Measurements from ENCODE around the gene PHACTR1. TPM values are rescaled to one million over a fixed set of nuclear protein-coding genes. Genes with fewer than 3 reads are reported as not detected.

Gene PHACTR1
- polyA plus RNA-seq, 1 donor, result 7.0 TPM

- no peak for DNase-seq (ENCODE audit: low read depth)
Observed at GRCh38 chr6:13189710-13190109, 473.1 kb downstream of the PHACTR1 start.

DNA sequence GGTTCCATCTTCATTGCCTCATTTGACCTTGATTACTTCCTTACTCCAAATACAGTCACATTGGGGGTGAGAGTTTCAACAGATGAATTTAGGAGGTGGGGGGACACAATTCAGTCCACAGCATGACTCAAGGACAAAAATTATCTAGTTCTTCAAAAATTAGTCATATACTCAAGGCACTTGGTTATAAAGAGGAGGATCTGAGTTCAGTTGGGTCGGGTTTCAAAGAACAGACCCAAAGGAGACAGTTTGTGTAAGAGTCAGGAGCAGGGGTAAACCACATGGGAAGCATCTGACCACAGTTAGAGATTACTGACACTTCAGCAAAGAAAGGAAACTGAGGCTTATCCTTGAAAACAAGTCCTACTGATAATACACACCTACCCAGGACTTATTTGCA lies 473.8 kb downstream of the PHACTR1 start:
- no peak for DNase-seq (ENCODE audit: low read depth)

GRCh38 chr6:13191461-13191860 lies 474.9 kb downstream of the PHACTR1 start:
- DNase-seq (ENCODE audit: low read depth), result no peak

GRCh38 chr6:13194852-13195251 lies 478.3 kb downstream of the PHACTR1 start:
- DNase-seq (ENCODE audit: low read depth), result peak; percentile 31

DNA sequence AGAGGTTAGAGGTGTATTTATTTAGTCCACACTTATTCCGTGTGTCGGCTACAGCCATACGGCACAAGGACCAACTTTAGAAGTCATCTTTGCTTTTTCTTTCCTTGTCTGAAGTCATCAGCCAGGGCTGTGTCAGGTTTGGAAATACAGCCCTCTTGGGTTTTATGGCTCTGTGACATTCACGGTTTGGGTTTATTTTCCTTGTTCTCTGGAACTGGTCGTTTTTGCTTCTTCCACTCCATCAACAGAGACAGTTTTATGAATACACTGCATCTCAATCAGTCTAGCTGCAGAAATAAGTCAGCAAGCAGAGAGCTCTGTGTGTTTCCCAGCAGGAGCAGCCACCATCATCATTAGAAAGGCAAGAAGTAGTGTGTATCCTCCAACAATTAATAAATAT lies 479.2 kb downstream of the PHACTR1 start:
- DNase-seq (ENCODE audit: low read depth), result no peak

- no peak for DNase-seq (ENCODE audit: low read depth)
Observed at GRCh38 chr6:13198168-13198567, 481.6 kb downstream of the PHACTR1 start.

DNA sequence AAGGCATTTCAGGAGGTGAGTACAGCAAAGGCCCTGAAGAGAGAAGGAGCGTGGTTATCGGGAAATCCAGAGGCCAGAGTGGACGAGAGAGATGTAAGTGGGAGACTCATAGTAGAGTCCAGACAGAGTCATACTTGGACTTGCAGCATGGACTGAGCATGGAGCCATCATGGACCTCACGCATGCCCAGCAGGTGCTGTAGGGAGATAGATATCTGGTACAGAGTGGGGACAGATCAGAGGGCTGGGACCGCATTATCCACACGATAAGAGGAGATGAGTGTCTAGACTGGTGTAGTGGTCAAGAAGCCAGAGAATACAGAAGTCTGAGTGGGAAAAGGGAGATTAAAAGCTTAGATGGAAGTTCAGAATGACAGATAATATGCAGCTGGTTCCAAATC lies 484.8 kb downstream of the PHACTR1 start:
- DNase-seq (ENCODE audit: low read depth), result no peak

- no peak for DNase-seq (ENCODE audit: low read depth)
Observed at GRCh38 chr6:13203145-13203544, 486.6 kb downstream of the PHACTR1 start.

DNA sequence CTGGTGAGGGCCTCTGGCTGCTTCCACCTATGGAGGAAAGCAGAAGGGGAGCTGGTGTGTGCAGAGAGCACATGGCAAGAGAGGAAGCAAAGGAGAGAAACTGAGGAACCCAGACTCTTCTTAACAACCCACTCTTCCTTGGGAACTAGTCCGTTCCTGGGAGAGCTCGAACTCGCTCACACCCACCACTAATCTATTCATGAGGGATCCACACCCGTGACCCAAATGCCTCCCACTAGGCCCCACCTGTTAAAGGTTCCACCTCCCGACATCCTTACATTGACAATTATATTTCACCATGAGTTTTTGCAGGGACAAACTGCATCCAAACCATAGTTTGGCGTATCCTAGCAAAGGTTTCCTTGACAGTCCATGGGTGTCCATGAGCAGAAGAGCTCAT lies 488.5 kb downstream of the PHACTR1 start:
- no peak for DNase-seq (ENCODE audit: low read depth)

- DNase-seq (ENCODE audit: low read depth), result no peak
Observed at GRCh38 chr6:13212096-13212495, 495.5 kb downstream of the PHACTR1 start.

- DNase-seq (ENCODE audit: low read depth), result no peak
Observed at GRCh38 chr6:13212538-13212937, 496.0 kb downstream of the PHACTR1 start.

GRCh38 chr6:13215390-13215789 lies 498.8 kb downstream of the PHACTR1 start:
- no peak for DNase-seq (ENCODE audit: low read depth)

- DNase-seq (ENCODE audit: low read depth), result no peak
Observed at GRCh38 chr6:13216236-13217014, 499.9 kb downstream of the PHACTR1 start.

DNA sequence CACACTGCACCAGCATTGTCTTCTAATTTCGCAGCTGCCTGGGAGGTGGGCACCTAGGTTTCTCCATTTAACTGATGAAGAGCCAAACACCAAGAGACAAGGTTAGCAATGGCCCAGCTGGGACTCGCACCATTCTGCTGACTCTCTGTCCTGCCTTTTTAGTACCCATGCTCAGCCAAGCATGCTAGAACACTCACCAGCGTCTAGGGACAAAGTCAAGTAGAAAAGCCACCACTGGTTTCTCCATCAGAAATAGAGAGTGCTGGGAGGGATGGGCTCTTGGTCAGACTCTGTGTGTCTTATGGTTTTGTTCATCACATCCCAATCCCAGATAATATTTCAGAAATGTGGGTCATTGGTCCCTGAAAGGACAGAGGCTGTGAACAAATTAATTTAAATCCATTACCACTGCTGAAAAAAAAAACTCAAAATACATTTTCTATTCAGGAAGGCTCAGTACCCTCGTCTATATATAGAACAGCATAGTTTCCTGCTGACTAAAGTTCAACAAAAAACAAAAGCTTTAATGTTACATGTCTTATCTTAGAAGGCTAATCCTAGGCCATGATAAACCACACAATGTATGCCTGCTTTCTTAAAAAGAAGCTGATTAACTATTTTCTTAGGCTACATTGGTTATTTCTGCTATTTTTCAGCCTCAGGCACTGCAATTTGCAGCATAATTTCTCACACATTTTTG lies 500.8 kb downstream of the PHACTR1 start:
- no peak for DNase-seq (ENCODE audit: low read depth)

- DNase-seq (ENCODE audit: low read depth), result no peak
Observed at GRCh38 chr6:13220266-13220665, 503.7 kb downstream of the PHACTR1 start.

GRCh38 chr6:13222048-13222447 lies 505.5 kb downstream of the PHACTR1 start:
- DNase-seq (ENCODE audit: low read depth), result no peak

- no peak for DNase-seq (ENCODE audit: low read depth)
Observed at GRCh38 chr6:13226071-13226470, 509.5 kb downstream of the PHACTR1 start.

DNA sequence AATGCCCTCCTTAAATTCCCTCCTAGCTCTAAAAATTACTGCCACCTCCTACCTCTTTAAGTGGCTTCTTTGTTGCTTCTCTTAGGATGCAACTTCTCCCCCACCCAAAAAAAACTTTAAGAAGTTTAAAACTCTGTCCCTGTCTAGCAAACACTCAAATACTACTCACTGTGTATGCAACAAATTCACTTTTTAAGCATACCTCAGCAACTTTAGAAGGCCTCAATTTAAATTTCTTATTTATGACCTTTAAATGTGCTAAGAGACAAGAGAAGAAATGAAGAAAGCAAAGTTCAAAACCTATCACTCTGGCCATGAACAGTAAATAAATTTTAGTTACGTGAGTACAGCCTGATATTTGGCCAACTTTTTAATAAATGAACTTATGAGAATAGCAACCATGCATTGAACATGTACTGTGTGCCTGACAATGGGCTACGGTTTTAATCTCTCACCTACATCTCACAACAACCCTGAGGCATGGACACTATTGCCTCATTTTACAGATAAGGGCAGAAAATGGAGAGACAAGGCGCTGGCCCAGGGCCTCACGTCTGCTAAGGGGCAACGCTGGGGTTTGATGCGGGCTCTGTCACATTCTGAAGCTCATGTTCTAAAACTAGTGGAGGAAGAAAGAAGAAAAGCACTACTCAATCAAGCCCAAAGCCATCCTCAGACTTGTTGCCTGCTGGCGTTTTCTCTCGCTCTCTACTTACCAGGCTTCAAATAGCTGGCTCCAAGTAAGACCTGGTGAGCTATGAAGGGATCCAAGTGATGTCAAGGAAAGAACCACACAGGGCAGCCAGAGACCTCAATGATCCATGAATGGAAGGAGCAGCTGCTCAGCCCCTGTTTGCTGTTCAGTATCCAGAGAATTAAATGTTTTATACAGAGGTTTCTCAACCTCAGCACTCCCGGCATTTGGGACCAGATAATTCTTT lies 512.0 kb downstream of the PHACTR1 start:
- no peak for DNase-seq (ENCODE audit: low read depth)

DNA sequence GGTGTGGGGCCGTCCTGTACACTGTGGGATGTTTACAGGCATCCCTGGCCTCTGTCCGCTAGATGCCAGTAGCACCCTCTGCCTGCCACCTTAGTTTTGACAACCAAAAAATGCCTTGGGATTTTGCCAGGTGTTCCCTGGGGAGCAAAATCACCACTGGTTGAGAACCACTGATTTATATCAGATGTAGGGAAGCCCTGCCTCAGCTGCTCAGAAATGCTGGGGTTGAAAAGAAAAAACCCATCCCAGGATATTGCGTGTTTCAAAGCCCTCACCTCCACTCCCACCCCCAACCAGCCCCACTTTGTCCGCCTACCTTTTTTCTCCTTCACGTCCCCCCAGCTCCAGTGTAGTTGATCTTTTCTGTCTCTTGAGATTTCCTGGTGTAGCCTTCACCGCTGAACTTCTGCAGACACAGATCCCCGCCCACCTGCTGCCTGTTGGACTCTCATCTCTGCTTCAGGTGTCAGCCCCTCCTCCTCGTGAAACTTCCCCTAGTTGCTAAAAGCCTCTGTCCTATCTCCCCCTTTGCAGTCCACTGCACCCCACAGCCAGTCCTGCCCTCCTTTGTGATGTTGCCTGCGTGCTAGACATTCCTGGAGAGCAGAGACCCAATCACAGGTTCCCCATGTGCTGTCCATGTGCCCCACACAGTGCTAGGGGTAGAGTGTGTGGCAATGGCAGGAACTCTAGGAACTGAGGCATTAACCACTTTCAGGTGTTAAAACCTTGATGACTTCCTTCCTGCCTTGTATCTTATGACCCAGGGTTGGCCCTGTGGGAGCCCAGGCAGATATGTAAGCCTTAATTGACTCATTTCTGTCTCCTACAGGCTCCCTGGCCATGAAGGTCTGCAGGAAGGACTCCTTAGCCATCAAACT lies 512.9 kb downstream of the PHACTR1 start:
- DNase-seq (ENCODE audit: low read depth), result no peak

DNA sequence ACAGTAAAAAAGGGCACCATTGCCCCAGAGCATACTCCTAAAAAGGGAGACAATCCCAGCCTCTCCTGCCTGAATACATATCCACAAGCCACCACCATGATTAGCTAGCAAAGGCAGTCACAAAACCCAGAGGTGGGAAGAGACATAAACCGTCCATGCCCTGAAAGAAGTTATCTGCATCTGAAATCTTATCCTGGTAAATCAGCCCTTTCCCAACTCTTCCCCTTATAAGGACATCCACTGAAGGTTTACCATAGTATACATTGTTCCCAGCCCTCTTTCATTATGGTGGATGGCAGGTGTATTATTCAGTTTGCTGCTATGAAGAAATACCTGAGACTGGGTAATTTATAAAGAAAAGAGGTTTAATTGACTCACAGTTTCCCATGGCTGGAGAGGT lies 516.5 kb downstream of the PHACTR1 start:
- no peak for DNase-seq (ENCODE audit: low read depth)

GRCh38 chr6:13234130-13234529 lies 517.6 kb downstream of the PHACTR1 start:
- no peak for DNase-seq (ENCODE audit: low read depth)

All from forelimb muscle (tissue), 1 donor.